GM18873 (cell line): ENCODE results near the gene ADGRL3.
"Not testable (repeated sequence)": the region's sequence is repeated elsewhere in the genome, so short reads cannot be mapped to it uniquely, and the experiment has no call there.

ENCODE experiments used
- ATAC-seq: cut with Tn5 transposase; IDR thresholded peaks from one replicate; pipeline ENCODE4 v1.9.1; 2021; ENCODE audit warnings: mild to moderate bottlenecking, moderate library complexity, moderate number of reproducible peaks; ENCODE audit not compliant: unreplicated experiment, low FRiP score

The ADGRL3 gene

GRCh38 chr4:61204353-61205060 lies 4.4 kb downstream of the ADGRL3 start:
- no peak for ATAC-seq

GRCh38 chr4:61205066-61205465 lies 4.9 kb downstream of the ADGRL3 start:
- ATAC-seq: no peak

DNA sequence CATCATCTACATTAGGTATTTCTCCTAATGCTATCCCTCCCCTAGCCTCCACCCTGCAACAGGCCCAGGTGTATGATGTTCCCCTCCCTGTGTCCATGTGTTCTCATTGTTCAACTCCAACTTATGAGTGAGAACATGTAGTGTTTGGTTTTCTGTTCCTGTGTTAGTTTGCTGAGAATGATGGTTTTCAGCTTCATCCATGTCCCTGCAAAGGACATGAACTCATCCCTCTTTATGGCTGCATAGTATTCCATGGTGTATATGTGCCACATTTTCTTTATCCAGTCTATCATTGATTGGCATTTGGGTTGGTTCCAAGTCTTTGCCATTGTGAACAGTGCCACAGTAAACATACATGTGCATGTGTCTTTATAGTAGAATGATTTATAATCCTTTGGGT lies 7.0 kb downstream of the ADGRL3 start:
- ATAC-seq: not testable (repeated sequence)

- ATAC-seq: no peak
Observed at GRCh38 chr4:61210186-61210939, 10.2 kb downstream of the ADGRL3 start.

- ATAC-seq: no peak
Observed at GRCh38 chr4:61211781-61212180, 11.7 kb downstream of the ADGRL3 start.

GRCh38 chr4:61212788-61213187 lies 12.7 kb downstream of the ADGRL3 start:
- ATAC-seq: no peak

DNA sequence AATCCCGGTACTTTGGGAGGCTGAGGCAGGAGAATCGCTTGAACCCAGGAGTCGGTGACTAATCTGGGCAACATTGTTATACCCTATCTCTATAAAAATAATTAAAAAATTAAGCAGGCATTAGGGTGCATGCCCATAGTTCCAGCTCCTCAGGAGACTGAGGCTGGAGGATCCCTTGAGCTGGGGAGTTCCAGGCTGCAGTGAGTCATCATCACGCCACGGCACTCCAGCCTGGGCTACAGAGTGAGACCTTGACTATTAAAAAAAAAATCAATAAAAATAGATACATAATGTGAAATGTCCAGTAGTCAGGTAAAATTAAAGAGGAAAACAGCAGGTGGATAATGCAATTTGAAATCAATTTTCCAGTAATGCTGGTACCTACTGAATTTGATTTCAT lies 14.6 kb downstream of the ADGRL3 start:
- no peak for ATAC-seq

DNA sequence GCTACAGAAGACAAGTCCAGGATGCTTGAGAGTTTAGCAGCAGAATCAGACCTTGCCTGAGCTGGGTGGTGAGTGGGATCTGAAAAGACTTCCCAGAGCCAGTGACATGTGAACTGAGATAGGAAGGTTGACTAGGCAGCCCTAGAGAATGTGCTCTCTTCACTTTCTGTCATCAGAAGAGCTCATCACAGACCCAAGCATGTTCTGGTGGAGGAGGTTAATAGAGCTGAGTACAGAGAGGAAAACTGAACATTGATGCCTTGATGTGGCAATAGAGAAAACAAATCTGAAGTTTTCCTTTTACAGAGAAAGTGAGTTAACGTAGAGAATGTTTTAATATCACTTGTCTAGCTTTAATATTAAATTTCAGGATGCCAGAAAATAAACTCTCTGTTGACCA lies 17.1 kb downstream of the ADGRL3 start:
- ATAC-seq: no peak

- no peak for ATAC-seq
Observed at GRCh38 chr4:61220556-61220955, 20.4 kb downstream of the ADGRL3 start.

GRCh38 chr4:61223385-61223784 lies 23.3 kb downstream of the ADGRL3 start:
- ATAC-seq: no peak

- no peak for ATAC-seq
Observed at GRCh38 chr4:61224573-61224972, 24.4 kb downstream of the ADGRL3 start.

DNA sequence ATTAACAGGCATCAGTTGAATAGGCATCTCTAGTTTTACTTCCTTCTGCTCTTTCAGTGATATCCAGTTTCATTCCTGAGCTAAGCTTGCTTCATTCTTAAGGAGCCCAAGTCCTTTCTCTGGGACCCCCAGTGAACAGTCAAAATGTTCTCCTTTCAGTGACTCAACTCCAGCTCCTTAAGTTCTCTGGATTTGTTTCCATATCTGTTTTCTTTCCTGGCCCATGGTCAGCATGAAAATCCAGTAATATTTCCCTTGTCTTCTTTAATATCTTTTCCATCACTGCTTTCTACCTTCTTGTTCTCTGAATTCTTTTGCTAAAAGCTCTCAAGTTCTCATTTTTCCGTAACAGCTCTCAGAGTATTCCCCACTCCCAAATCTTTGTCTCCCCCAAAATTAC lies 25.5 kb downstream of the ADGRL3 start:
- ATAC-seq: no peak

GRCh38 chr4:61231421-61231820 lies 31.3 kb downstream of the ADGRL3 start:
- ATAC-seq: no peak

DNA sequence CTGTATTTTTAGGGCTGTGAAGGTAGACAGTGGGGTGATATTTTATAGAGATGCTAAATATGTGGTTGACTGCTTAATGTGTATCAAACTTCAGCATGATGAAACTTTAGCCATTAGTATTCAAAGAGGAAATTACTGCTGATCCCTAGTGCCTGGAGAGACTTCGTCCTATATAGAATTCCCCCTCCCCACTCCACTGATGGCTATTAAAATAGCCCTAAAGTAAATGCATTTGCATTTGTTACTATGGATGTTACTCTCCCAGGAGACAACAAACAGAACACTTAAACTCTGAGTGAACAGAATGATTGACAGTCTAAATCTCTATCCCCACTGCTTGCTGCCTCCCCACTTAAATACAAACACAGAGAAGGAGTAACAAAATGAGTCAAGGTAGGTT lies 39.1 kb downstream of the ADGRL3 start:
- ATAC-seq: no peak

DNA sequence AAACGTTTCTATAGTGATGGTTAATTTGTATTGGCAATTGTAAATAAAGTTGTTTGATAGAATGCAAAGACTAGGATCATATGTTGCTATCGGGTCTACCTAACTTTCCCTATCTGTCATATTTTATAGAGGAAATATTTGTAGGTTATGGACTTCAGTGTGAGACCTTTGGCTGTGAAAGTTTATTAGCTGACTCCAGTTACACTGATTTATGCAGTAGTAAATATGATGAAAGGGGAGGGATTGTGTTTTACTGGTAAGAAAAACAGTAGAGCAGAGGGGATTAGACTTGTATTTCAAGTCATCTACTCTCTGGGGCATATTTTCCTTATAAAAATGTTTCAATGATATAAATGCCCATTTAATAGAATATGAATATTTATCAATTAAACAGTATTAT lies 43.8 kb downstream of the ADGRL3 start:
- no peak for ATAC-seq

DNA sequence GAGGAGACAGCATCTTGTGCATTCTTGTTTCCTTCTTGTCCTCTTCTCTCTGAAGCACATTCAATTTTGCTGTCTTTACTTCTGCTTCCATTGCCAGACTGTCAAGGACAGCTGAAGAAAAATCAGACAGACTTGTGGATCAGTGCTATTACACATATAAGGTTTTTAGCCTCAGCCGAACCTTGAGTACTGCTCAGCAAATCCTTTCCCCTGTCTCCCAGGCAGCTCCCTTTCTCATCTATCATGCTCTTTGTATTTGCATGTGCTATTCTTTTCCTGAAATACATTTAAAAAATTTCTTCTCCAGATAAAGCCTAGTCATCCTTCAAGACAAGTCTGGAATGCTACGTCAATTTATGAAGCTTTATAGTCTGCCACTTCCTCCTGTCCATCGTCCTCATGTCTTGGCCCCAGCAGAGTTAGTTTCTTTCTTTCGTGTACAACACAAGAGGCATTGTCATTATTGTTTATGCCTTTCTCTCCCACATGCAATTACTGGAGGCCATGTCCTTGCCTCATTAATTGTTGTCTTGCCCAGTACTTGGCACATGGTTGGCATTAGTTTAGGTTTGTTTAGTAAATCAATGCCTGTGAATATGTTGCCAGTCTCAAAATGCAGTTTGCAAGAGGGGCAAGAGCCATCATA lies 45.1 kb downstream of the ADGRL3 start:
- ATAC-seq: no peak

DNA sequence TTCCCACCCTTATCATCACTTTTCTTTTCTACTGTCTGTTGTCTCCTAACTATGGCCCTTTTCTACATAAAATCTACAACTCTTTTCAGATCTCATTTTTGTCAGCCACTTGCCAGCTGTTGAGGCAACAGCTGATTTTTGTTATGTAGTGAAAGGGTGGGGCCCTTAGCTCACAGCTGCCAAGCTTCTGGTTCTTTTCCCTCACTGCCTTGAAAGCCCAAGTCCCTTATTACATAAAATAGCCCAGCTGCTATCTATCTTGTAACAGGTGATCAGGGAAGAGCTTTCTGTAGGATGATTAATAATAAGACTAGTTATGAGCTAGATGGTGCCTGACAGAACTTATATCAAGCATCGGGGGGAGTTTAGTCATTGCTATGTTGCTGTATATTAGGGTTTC lies 45.9 kb downstream of the ADGRL3 start:
- no peak for ATAC-seq

- ATAC-seq: no peak
Observed at GRCh38 chr4:61248705-61249104, 48.6 kb downstream of the ADGRL3 start.

GRCh38 chr4:61251129-61251528 lies 51.0 kb downstream of the ADGRL3 start:
- ATAC-seq: no peak

GRCh38 chr4:61254406-61254805 lies 54.3 kb downstream of the ADGRL3 start:
- no peak for ATAC-seq

DNA sequence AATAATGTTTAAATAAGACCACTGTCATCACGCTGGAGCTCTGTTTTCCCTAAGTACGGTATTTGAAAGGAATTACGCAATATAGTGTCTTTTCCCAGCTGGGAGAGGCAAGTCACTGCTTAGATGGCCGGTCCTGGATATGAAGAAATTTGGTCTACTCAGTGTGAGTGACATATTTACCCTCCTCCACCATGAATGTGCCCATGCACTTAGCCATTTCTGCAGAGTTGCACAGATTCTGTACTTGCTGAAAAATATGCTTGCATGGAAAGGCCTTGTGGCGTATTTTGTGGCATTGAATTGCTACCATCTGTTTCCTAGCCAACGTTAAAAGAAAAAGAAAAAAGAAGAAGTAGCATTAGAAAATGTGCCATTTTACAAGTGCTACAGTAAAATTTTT lies 73.1 kb downstream of the ADGRL3 start:
- no peak for ATAC-seq

DNA sequence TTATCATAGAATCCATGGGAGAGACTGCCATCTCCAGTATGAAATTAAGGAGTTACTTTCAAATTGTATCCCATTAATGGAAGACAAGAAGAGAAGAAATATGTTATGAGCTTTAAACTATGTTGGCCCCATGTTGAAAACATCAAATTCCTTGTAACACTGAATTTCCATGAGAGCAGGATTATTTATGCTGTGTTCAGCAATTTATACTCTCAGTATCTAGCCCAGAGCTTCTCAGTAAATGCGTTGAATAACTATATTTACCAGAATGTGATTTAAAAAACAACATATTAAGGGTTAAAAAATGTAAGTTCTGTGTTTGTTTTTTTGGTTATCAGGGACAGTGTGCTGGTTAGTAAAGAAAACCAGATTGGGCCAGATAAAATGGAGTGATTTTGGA lies 74.2 kb downstream of the ADGRL3 start:
- no peak for ATAC-seq
